NB4 (cell line): ENCODE measurements around the gene ASCC3.
A peak's percentile ranks its signal among the peaks of the same experiment; 100 is the strongest.

ENCODE experiments used
- DNase-seq: peaks from one replicate; pipeline ENCODE4 v3.0.0; 2010; ENCODE audit warnings: low read depth
- H3K4me3 ChIP-seq: one replicate; pipeline ENCODE4 v1.5.1; 2011; ENCODE audit warnings: mild to moderate bottlenecking, low read depth, low read length, moderate library complexity
- MYC ChIP-seq: IDR thresholded peaks from 2 replicates; pipeline ENCODE4 v1.6.1; 2011; ENCODE audit warnings: low read depth, low read length
- POLR2A ChIP-seq: IDR thresholded peaks from 2 replicates; pipeline ENCODE4 v1.6.1; 2011; ENCODE audit warnings: mild to moderate bottlenecking; ENCODE audit not compliant: insufficient read length; ENCODE audit errors: extremely low read depth
- TF ChIP-seq, protein P1 (sequence below): IDR thresholded peaks from 2 replicates; pipeline ENCODE4 v1.6.1; 2011; ENCODE audit warnings: low read depth, low read length
- TF ChIP-seq, protein P2 (sequence below): IDR thresholded peaks from one replicate; pipeline ENCODE4 v1.5.1; 2012; ENCODE audit warnings: low read depth, low read length

ASCC3 gene

DNA sequence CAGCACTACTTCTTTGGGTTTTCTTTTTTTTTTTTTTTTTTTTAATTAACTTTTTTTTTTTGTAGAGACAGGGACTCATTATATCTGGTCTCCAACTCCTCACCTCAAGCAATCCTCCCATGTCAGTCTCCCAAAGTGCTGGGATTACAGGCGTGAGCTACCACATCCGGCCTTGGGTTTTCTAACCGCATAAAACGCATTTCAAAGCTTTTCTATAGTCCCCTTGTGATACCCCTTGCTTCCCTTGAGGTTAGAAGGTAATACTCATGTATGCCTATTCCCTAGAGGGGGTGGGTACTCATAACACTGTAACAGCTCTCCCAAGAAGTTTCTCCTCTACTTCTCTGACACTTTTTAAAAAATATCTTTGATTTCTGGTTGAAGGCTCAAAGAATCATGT is 23.9 kb upstream of the ASCC3 start:
- TF ChIP-seq, protein P1, sequence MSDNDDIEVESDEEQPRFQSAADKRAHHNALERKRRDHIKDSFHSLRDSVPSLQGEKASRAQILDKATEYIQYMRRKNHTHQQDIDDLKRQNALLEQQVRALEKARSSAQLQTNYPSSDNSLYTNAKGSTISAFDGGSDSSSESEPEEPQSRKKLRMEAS: no peak
- TF ChIP-seq MYC (no peak), POLR2A (no peak)
- TF ChIP-seq, protein P2, sequence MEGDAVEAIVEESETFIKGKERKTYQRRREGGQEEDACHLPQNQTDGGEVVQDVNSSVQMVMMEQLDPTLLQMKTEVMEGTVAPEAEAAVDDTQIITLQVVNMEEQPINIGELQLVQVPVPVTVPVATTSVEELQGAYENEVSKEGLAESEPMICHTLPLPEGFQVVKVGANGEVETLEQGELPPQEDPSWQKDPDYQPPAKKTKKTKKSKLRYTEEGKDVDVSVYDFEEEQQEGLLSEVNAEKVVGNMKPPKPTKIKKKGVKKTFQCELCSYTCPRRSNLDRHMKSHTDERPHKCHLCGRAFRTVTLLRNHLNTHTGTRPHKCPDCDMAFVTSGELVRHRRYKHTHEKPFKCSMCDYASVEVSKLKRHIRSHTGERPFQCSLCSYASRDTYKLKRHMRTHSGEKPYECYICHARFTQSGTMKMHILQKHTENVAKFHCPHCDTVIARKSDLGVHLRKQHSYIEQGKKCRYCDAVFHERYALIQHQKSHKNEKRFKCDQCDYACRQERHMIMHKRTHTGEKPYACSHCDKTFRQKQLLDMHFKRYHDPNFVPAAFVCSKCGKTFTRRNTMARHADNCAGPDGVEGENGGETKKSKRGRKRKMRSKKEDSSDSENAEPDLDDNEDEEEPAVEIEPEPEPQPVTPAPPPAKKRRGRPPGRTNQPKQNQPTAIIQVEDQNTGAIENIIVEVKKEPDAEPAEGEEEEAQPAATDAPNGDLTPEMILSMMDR: no peak
- DNase-seq: peak; percentile 41
- no peak overlapping the region for H3K4me3 ChIP-seq

DNA sequence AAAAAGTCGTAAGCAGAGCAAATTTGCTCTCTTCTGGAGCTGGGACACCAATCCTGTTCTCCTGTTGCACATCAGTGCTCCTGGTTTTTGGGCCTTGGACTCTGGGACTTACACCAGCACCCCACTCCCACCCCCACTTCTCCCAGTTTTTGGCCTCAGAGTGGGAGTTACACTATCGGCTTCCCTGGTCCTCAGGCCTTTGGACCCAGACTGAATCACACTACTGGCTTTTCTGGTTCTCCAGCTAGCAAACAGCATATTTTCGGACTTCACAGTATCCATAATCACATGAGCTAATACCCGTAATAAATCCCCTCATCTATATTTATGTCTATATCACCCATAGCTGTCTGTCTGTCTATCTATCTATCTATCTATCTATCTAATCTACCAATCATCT is 23.2 kb upstream of the ASCC3 start:
- H3K4me3 ChIP-seq: no peak overlapping the region
- TF ChIP-seq MYC (no peak), POLR2A (no peak)
- TF ChIP-seq, protein P2: no peak
- TF ChIP-seq, protein P1: no peak
- DNase-seq: no peak

DNA sequence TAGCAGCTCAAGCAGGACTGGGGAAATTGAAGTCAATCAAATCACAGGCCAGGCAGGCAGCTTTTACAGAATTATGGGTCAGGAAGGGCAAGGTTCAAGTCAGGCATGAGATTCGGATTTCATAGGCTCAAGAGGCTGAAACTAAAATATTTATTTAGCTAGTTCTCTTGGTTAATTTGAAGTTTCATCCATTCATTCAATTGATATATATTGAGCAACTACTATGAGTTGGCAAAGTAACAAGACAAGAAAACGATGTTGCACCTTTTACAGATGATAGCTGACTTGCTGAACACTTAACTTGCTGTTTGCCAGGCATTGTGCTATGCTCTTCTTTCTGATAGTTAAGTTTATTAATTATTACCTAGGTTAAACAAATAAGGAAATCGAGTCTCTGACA is 20.5 kb upstream of the ASCC3 start:
- H3K4me3 ChIP-seq: no peak overlapping the region
- no peak for TF ChIP-seq MYC
- TF ChIP-seq, protein P1: no peak
- TF ChIP-seq, protein P2: no peak
- TF ChIP-seq POLR2A: no peak
- DNase-seq: no peak

DNA sequence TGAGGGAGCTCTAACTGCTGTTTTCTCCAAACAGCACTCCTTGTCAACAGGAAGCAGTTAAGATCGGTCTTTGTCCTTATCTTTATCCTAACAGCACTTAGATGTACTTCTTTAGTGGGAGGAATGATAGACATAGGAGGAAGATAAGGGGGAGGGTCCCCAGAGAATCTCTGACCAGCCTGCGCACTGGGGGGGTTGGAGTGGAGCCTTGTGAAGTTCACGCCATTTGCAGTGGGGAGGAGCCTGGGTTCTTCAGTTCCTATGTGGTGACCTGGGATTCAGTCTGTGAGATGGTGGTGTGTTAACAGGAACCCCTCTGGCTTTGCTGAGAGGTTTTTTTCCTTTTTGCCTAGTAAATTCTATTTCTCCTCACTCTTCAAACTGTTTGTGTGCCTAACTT is 18.1 kb upstream of the ASCC3 start:
- no peak overlapping the region for H3K4me3 ChIP-seq
- DNase-seq: no peak
- TF ChIP-seq MYC (no peak), POLR2A (no peak)
- TF ChIP-seq, protein P2: no peak
- TF ChIP-seq, protein P1: no peak

DNA sequence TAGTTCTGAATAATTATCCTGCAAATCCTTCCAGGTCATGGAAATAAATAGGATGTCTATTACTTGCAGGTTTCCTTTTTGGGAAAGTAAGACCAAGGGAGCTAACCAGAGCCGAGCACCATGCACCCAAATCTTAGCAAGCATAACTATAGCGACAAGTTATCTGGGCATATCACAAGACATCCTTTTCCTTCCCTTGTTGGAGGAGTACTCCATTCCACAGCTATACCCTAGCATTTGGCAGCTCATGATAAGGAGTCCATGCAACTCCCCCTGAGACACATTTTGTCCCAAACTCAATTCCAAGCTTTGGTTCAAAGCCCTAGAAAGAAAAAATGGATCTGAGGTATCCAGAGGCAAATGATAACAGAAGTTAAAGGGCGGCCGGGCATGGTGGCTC is 16.5 kb upstream of the ASCC3 start:
- H3K4me3 ChIP-seq: no peak overlapping the region
- no peak for TF ChIP-seq POLR2A

DNA sequence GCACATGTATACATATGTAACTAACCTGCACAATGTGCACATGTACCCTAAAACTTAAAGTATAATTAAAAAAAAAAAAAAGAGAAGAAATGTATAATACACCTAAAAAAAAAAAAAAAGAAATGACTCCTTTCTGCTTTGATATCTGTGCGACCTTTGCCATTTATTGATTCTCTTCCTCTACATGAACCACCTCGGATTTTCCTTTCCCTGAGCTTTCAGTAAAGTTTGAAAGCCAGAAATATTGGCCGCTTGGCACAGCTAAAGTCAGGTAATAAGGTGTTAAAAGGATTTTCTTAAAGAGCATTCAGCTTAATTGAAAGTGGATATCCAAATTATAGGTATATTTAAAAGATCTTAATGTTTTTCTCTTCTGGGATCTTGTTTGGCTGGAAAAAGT is 12.6 kb upstream of the ASCC3 start:
- DNase-seq: no peak
- TF ChIP-seq MYC: no peak
- TF ChIP-seq, protein P1: no peak
- no peak overlapping the region for H3K4me3 ChIP-seq

More for the DNA sequence above, 16.5 kb upstream of the ASCC3 start:
- DNase-seq: no peak

DNA sequence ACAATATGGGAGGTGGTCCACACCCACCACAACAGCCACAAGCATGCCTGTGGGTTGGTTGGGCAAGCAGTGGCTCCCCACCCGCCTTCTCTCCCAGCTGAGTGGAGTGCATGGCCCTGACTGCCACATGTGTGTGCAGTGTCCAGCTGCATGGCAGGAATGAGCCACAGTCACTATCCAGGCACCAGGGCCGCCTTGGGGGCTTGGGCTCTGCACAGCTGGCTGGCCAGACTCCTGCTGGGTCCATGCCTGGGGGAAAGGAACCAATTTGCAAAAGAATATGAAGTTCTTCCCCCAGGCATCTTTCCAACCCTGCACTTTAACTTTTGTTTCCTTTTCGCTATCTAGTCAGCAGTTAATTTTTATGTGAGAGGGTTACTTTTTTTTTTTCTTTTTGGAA is 11.6 kb upstream of the ASCC3 start:
- H3K4me3 ChIP-seq: no peak overlapping the region
- TF ChIP-seq, protein P1: no peak
- no peak for TF ChIP-seq MYC
- TF ChIP-seq, protein P2: no peak
- no peak for TF ChIP-seq POLR2A
- DNase-seq: no peak
